H9 (cell line): ENCODE results near the gene LEMD1. TPM values are rescaled to one million over a fixed set of nuclear protein-coding genes. Genes with fewer than 3 reads are reported as not detected.

ENCODE experiments used
- DNase-seq: peaks from one replicate; pipeline ENCODE4 v3.0.0-alpha.2; 2017
- H2AFZ ChIP-seq: one replicate; pipeline ENCODE4 v1.6.1; 2013; ENCODE audit warnings: mild to moderate bottlenecking, low read length, control low read depth, moderate library complexity
- H2AK5ac ChIP-seq: 2 replicates; pipeline ENCODE4 v1.6.1; 2013; ENCODE audit warnings: low read length, control low read depth, mixed read lengths; ENCODE audit not compliant: insufficient read length
- H2BK120ac ChIP-seq: one replicate; pipeline ENCODE4 v1.6.1; 2013; ENCODE audit warnings: low read depth, mild to moderate bottlenecking, low read length, control low read depth, inconsistent platforms; ENCODE audit not compliant: poor library complexity, severe bottlenecking
- H2BK12ac ChIP-seq: 2 replicates; pipeline ENCODE4 v1.6.1; 2013; ENCODE audit warnings: low read length, control low read depth, mixed read lengths, low read depth; ENCODE audit not compliant: insufficient read length
- H2BK15ac ChIP-seq: 2 replicates; pipeline ENCODE4 v1.6.1; 2013; ENCODE audit warnings: low read depth, low read length, control low read depth
- H2BK20ac ChIP-seq: one replicate; pipeline ENCODE4 v1.6.1; 2013; ENCODE audit warnings: low read depth, mild to moderate bottlenecking, low read length, control low read depth, inconsistent platforms; ENCODE audit not compliant: poor library complexity, severe bottlenecking
- H2BK5ac ChIP-seq: 2 replicates; pipeline ENCODE4 v1.6.1; 2013; ENCODE audit warnings: low read length, control low read depth, mixed read lengths; ENCODE audit not compliant: insufficient read length
- H3K14ac ChIP-seq: 2 replicates; pipeline ENCODE4 v1.6.1; 2013; ENCODE audit warnings: low read length, control low read depth; ENCODE audit not compliant: insufficient read depth
- H3K18ac ChIP-seq: 2 replicates; pipeline ENCODE4 v1.6.1; 2013; ENCODE audit warnings: low read depth, mild to moderate bottlenecking, mixed read lengths, low read length, control low read depth; ENCODE audit not compliant: insufficient read length
- H3K23ac ChIP-seq: 2 replicates; pipeline ENCODE4 v1.6.1; 2013; ENCODE audit warnings: low read length, control low read depth, mixed read lengths, low read depth; ENCODE audit not compliant: insufficient read length
- H3K23me2 ChIP-seq: 2 replicates; pipeline ENCODE4 v1.6.1; 2013; ENCODE audit warnings: low read depth, mild to moderate bottlenecking, mixed read lengths, low read length, control low read depth; ENCODE audit not compliant: insufficient read length, poor library complexity, severe bottlenecking
- H3K27ac ChIP-seq: 2 replicates; pipeline ENCODE4 v1.5.1; 2013; ENCODE audit warnings: low read length, control low read depth, mixed read lengths, low read depth; ENCODE audit not compliant: insufficient read length
- H3K27me3 ChIP-seq: 2 replicates; pipeline ENCODE4 v1.6.1; 2013; ENCODE audit warnings: low read length, control low read depth, inconsistent platforms; ENCODE audit not compliant: insufficient read depth
- H3K4ac ChIP-seq: 2 replicates; pipeline ENCODE4 v1.6.1; 2013; ENCODE audit warnings: low read depth, mild to moderate bottlenecking, control low read depth, inconsistent platforms, low read length, moderate library complexity
- H3K4me1 ChIP-seq: 2 replicates; pipeline ENCODE4 v1.6.1; 2013; ENCODE audit warnings: low read length, control low read depth, inconsistent platforms; ENCODE audit not compliant: insufficient read depth
- H3K4me2 ChIP-seq: 2 replicates; pipeline ENCODE4 v1.6.1; 2013; ENCODE audit warnings: low read length, control low read depth, mixed read lengths; ENCODE audit not compliant: insufficient read length, insufficient read depth
- H3K56ac ChIP-seq: 2 replicates; pipeline ENCODE4 v1.6.1; 2013; ENCODE audit warnings: low read depth, mild to moderate bottlenecking, mixed read lengths, low read length, control low read depth; ENCODE audit not compliant: insufficient read length
- H3K79me1 ChIP-seq: 2 replicates; pipeline ENCODE4 v1.6.1; 2013; ENCODE audit warnings: low read depth, mild to moderate bottlenecking, moderate library complexity, low read length, control low read depth, inconsistent platforms; ENCODE audit not compliant: insufficient read depth, poor library complexity, severe bottlenecking
- H3K79me2 ChIP-seq: 2 replicates; pipeline ENCODE4 v1.6.1; 2013; ENCODE audit warnings: low read length, control low read depth, inconsistent platforms; ENCODE audit not compliant: insufficient read depth
- H3K9ac ChIP-seq: 2 replicates; pipeline ENCODE4 v1.6.1; 2013; ENCODE audit warnings: low read length, control low read depth, mixed read lengths; ENCODE audit not compliant: insufficient read length; ENCODE audit errors: extremely low read depth
- H3K9me3 ChIP-seq: one replicate; pipeline ENCODE4 v1.6.1; 2013; ENCODE audit warnings: low read depth, low read length, inconsistent platforms; ENCODE audit not compliant: control insufficient read depth
- H3T11ph ChIP-seq: one replicate; pipeline ENCODE4 v1.6.1; 2013; ENCODE audit warnings: mild to moderate bottlenecking, low read length, control low read depth, inconsistent platforms
- H4K20me1 ChIP-seq: one replicate; pipeline ENCODE4 v1.6.1; 2013; ENCODE audit not compliant: control insufficient read depth, insufficient read length, insufficient read depth
- H4K5ac ChIP-seq: 2 replicates; pipeline ENCODE4 v1.6.1; 2013; ENCODE audit warnings: low read depth, mild to moderate bottlenecking, mixed read lengths, low read length, control low read depth; ENCODE audit not compliant: insufficient read length
- H4K8ac ChIP-seq: replicated peaks from 2 replicates; pipeline ENCODE4 v1.6.1; 2013; ENCODE audit warnings: low read length, control low read depth, mixed read lengths, low read depth; ENCODE audit not compliant: insufficient read length
- H4K91ac ChIP-seq: 2 replicates; pipeline ENCODE4 v1.6.1; 2013; ENCODE audit warnings: low read depth, mild to moderate bottlenecking, moderate library complexity, mixed read lengths, low read length, control low read depth; ENCODE audit not compliant: insufficient read length
- H3K27ac Mint-ChIP-seq, 3 experiments: 2 replicates in 2 of 3; 3 replicates in 1 of 3; pipeline ENCODE4 v1.8.0; 2020 to 2021; ENCODE audit warnings: mixed read lengths in 3 of 3, mild to moderate bottlenecking in 1 of 3, moderate library complexity in 1 of 3
- H3K27me3 Mint-ChIP-seq: 2 replicates; pipeline ENCODE4 v1.8.0; 2021; ENCODE audit warnings: low read depth, mild to moderate bottlenecking, moderate library complexity, mixed read lengths
- H3K36me3 Mint-ChIP-seq, 3 experiments: 2 replicates in 2 of 3; 3 replicates in 1 of 3; pipeline ENCODE4 v1.8.0; 2020 to 2021; ENCODE audit warnings: low read depth in 3 of 3, mixed read lengths in 3 of 3; ENCODE audit not compliant: insufficient read depth in 1 of 3
- H3K4me1 Mint-ChIP-seq, 2 experiments: 2 replicates each; pipeline ENCODE4 v1.8.0; 2020; ENCODE audit warnings: mixed read lengths in 2 of 2
- H3K4me3 Mint-ChIP-seq, 2 experiments: 2 replicates in 1 of 2; 3 replicates in 1 of 2; pipeline ENCODE4 v1.8.0; 2020 to 2021; ENCODE audit warnings: mild to moderate bottlenecking in 2 of 2, mixed read lengths in 2 of 2, moderate library complexity in 1 of 2
- H3K9me3 Mint-ChIP-seq, 2 experiments: 2 replicates in 1 of 2; 3 replicates in 1 of 2; pipeline ENCODE4 v1.8.0; 2020; ENCODE audit warnings: mild to moderate bottlenecking in 2 of 2, mixed read lengths in 2 of 2, moderate library complexity in 1 of 2
- WGBS: extraction: QIAGEN DNeasy Blood & Tissue Kit; methylation state at CpG from one replicate; pipeline ENCODE4 v1.1.7; 2013; ENCODE audit warnings: missing lambda C conversion rate, low lambda C conversion rate, mixed read lengths; ENCODE audit not compliant: insufficient read length; ENCODE audit errors: extremely low coverage; 5-methylcytosine and 5-hydroxymethylcytosine counted together
- total RNA-seq: library from RNA; stranded (reverse); gene quantifications from 2 replicates; pipeline ENCODE4 v1.2.1, GENCODE V29; 2021
- TF ChIP-seq, protein P1 (sequence below): fragments of 200-600 bp; sonication (generic); conservative IDR thresholded peaks from 3 replicates; pipeline ENCODE4 v1.8.0; 2021; ENCODE audit warnings: antibody characterized with exemption, mild to moderate bottlenecking

Gene LEMD1
- total RNA-seq, 1 experiment from 2014 or later = 11.8 TPM

DNA sequence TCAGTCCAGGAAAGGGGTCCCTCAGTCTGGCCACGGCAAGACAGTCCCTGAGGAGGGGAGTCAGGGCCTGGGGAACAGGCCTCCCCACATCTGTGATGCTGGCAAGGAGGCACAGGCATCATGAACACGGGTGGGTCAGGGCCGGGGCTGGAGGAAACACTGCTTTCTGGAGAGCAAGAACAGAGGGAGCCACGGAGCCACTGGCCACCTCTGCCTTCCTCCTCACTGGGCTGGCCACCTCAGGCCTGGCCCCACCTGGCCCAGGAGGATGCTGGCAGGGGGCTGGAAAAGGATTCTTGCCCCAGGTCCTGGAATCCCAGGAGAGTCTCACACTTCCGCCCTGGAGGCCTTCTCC, 18.2 kb upstream of the LEMD1 start:
- Mint-ChIP-seq H3K27me3 (peaks cover 34% of the 10 kb centered on the region), H3K36me3 (peaks cover 0 to 5% (median 2%) of the 10 kb centered on the region in 3 experiments; a peak in 5 of 7 replicates), H3K27ac (peak overlapping the region in 1 of 3 experiments; percentile 92; a peak in 3 of 7 replicates), H3K9me3 (no peaks in the 10 kb centered on the region), H3K4me3 (peak overlapping the region in 1 of 2 experiments; percentile 20; a peak in 1 of 5 replicates), H3K4me1 (peaks cover 58 to 76% of the 10 kb centered on the region in 2 experiments)
- H3K27me3 ChIP-seq = no peaks in the 10 kb centered on the region
- no peak overlapping the region for H4K5ac ChIP-seq
- H3K23ac ChIP-seq = no peak overlapping the region
- H2BK5ac ChIP-seq = no peak overlapping the region
- H2BK12ac ChIP-seq = no peak overlapping the region
- no peak overlapping the region for H2BK15ac ChIP-seq
- H3K14ac ChIP-seq = no peak overlapping the region
- H3K18ac ChIP-seq = no peak overlapping the region
- H2BK120ac ChIP-seq = no peak overlapping the region
- no peaks in the 10 kb centered on the region for H3K79me1 ChIP-seq
- no peak overlapping the region for H4K8ac ChIP-seq
- H3K4me1 ChIP-seq = peaks cover 31% of the 10 kb centered on the region; the same call in 1 of the 2 replicates
- WGBS = no CpG with 5 or more reads among the region's 5 CpGs
- no peak overlapping the region for H2BK20ac ChIP-seq
- H3K4ac ChIP-seq = no peak overlapping the region
- H2AFZ ChIP-seq = no peak overlapping the region
- H3K9ac ChIP-seq = no peak overlapping the region
- H3T11ph ChIP-seq = no peak overlapping the region
- DNase-seq = no peak
- H3K79me2 ChIP-seq = no peaks in the 10 kb centered on the region
- no peaks in the 10 kb centered on the region for H4K20me1 ChIP-seq
- H3K4me2 ChIP-seq = no peak overlapping the region
- no peaks in the 10 kb centered on the region for H3K23me2 ChIP-seq
- no peak overlapping the region for H2AK5ac ChIP-seq
- no peak overlapping the region for H3K27ac ChIP-seq
- TF ChIP-seq, protein P1, sequence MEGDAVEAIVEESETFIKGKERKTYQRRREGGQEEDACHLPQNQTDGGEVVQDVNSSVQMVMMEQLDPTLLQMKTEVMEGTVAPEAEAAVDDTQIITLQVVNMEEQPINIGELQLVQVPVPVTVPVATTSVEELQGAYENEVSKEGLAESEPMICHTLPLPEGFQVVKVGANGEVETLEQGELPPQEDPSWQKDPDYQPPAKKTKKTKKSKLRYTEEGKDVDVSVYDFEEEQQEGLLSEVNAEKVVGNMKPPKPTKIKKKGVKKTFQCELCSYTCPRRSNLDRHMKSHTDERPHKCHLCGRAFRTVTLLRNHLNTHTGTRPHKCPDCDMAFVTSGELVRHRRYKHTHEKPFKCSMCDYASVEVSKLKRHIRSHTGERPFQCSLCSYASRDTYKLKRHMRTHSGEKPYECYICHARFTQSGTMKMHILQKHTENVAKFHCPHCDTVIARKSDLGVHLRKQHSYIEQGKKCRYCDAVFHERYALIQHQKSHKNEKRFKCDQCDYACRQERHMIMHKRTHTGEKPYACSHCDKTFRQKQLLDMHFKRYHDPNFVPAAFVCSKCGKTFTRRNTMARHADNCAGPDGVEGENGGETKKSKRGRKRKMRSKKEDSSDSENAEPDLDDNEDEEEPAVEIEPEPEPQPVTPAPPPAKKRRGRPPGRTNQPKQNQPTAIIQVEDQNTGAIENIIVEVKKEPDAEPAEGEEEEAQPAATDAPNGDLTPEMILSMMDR = no peak
- H4K91ac ChIP-seq = no peak overlapping the region
- H3K56ac ChIP-seq = no peak overlapping the region
- H3K9me3 ChIP-seq = no peaks in the 10 kb centered on the region
